GM12891 (cell line): Measurements from ENCODE around the gene CCL20.

ENCODE experiments used
- DNase-seq: peaks from one replicate; pipeline ENCODE4 v3.0.0; 2011; ENCODE audit warnings: low spot score; ENCODE audit not compliant: insufficient read length
- FAIRE-seq: peaks from 2 replicates; lab custom pipeline; 2011; peaks lifted over from hg19 to GRCh38; lab: Jason Lieb, UNC
- PAX5 ChIP-seq: IDR thresholded peaks from 2 replicates; pipeline ENCODE4 v1.6.1; 2011; ENCODE audit warnings: low read length, moderate library complexity, mild to moderate bottlenecking; ENCODE audit not compliant: insufficient read depth, severe bottlenecking
- POLR2A ChIP-seq: IDR thresholded peaks from 2 replicates; pipeline ENCODE4 v1.6.1; 2011; ENCODE audit warnings: low read depth, low read length, control low read depth
- POLR2AphosphoS5 ChIP-seq: IDR thresholded peaks from 2 replicates; pipeline ENCODE4 v1.6.1; 2011; ENCODE audit warnings: low read depth, low read length, control low read depth
- POU2F2 ChIP-seq: IDR thresholded peaks from 2 replicates; pipeline ENCODE4 v1.6.1; 2011; ENCODE audit warnings: low read depth, mild to moderate bottlenecking, control low read depth, low read length, moderate library complexity
- SPI1 ChIP-seq: IDR thresholded peaks from 2 replicates; pipeline ENCODE4 v1.6.1; 2011; ENCODE audit warnings: low read depth, low read length, control low read depth
- TAF1 ChIP-seq: IDR thresholded peaks from 2 replicates; pipeline ENCODE4 v1.6.1; 2011; ENCODE audit warnings: low read depth, low read length, control low read depth

Gene CCL20

GRCh38 chr2:227865291-227865690 lies 51.6 kb downstream of the CCL20 start:
- TF ChIP-seq POLR2A (no peak), POLR2AphosphoS5 (no peak), POU2F2 (no peak), TAF1 (no peak), SPI1 (no peak), PAX5 (no peak)
- DNase-seq (no peak), FAIRE-seq (no peak)
